ENCODE measurements around the gene FLCN.
"Not testable (repeated sequence)": the region's sequence is repeated elsewhere in the genome, so short reads cannot be mapped to it uniquely, and the experiment has no call there.

FLCN gene

GRCh38 chr17:17213775-17214174 is 23.2 kb downstream of the FLCN start:
- DNase-seq (ENCODE audit: low spot score), result no peak

- no peak for DNase-seq (ENCODE audit: low spot score)
These were observed 29.0 kb downstream of the FLCN start for GRCh38 chr17:17207998-17208397.

- DNase-seq (ENCODE audit: low spot score), result peak; percentile 48
These were observed 30.0 kb downstream of the FLCN start for GRCh38 chr17:17206913-17207335.

GRCh38 chr17:17206124-17206912 is 30.6 kb downstream of the FLCN start, which contains the start of gene PLD6:
TSS of gene PLD6 (minus strand) at chr17:17206333. CDS start at chr17:17206286, 47 bp downstream.
- DNase-seq (ENCODE audit: low spot score), result peak; percentile 90

- peak; percentile 79 for DNase-seq (ENCODE audit: low spot score)
These were observed 31.4 kb downstream of the FLCN start for GRCh38 chr17:17205368-17206123.

GRCh38 chr17:17204635-17205231 is 32.2 kb downstream of the FLCN start:
- no peak for DNase-seq (ENCODE audit: low spot score)

GRCh38 chr17:17204041-17204591 is 32.9 kb downstream of the FLCN start:
- no peak for DNase-seq (ENCODE audit: low spot score)

- no peak for DNase-seq (ENCODE audit: low spot score)
These were observed 33.7 kb downstream of the FLCN start for GRCh38 chr17:17203173-17203730.

GRCh38 chr17:17201907-17202306 is 35.1 kb downstream of the FLCN start:
- no peak for DNase-seq (ENCODE audit: low spot score)

- DNase-seq (ENCODE audit: low spot score), result no peak
These were observed 35.7 kb downstream of the FLCN start for GRCh38 chr17:17201271-17201670.

GRCh38 chr17:17200831-17201230 is 36.1 kb downstream of the FLCN start:
- no peak for DNase-seq (ENCODE audit: low spot score)

- DNase-seq (ENCODE audit: low spot score), result no peak
These were observed 36.7 kb downstream of the FLCN start for GRCh38 chr17:17200311-17200710.

- no peak for DNase-seq (ENCODE audit: low spot score)
These were observed 38.7 kb downstream of the FLCN start for GRCh38 chr17:17198281-17198680.

- DNase-seq (ENCODE audit: low spot score), result no peak
These were observed 40.2 kb downstream of the FLCN start for GRCh38 chr17:17196776-17197175.

GRCh38 chr17:17195466-17195865 is 41.5 kb downstream of the FLCN start:
- DNase-seq (ENCODE audit: low spot score), result not testable (repeated sequence)

- no peak for DNase-seq (ENCODE audit: low spot score)
These were observed 45.0 kb downstream of the FLCN start for GRCh38 chr17:17191961-17192381.

- DNase-seq (ENCODE audit: low spot score), result peak; percentile 84
These were observed 45.6 kb downstream of the FLCN start for GRCh38 chr17:17191346-17191792.

GRCh38 chr17:17190188-17190587 is 46.8 kb downstream of the FLCN start:
- DNase-seq (ENCODE audit: low spot score), result no peak

GRCh38 chr17:17189559-17189958 is 47.4 kb downstream of the FLCN start:
- DNase-seq (ENCODE audit: low spot score), result no peak

GRCh38 chr17:17188586-17188985 is 48.4 kb downstream of the FLCN start:
- no peak for DNase-seq (ENCODE audit: low spot score)

GRCh38 chr17:17186551-17187505 is 50.1 kb downstream of the FLCN start:
- DNase-seq (ENCODE audit: low spot score), result no peak
